A549 (cell line): Measurements from ENCODE around the gene PIGN. TPM values are rescaled to one million over a fixed set of nuclear protein-coding genes. Genes with fewer than 3 reads are reported as not detected.

Experiments
- ATAC-seq, 2 experiments: fragments of 200-7000 bp in 1 of 2; fragments of >200 bp in 1 of 2; cut with Nextera tagmentation in 1 of 2; cut with Tn5 transposase in 1 of 2; 3 replicates each; pipeline versions ENCODE4 v1.8.0 to v1.9.1; 2018 to 2020; ENCODE audit warnings: mild to moderate bottlenecking in 1 of 2, moderate library complexity in 1 of 2
- CTCF ChIA-PET: fragments of 300-600 bp; sonication (Branson Sonifier 250); formaldehyde crosslinking; extraction: SDS; loops from one replicate; lab custom pipeline; 2021; ENCODE audit warnings: antibody characterized with exemption, inconsistent platforms; lab: Yijun Ruan, JAX
- POLR2A ChIA-PET: fragments of 350-600 bp; formaldehyde crosslinking; extraction: SDS; loops from one replicate; lab custom pipeline; 2021; ENCODE audit warnings: antibody characterized with exemption, inconsistent platforms; lab: Yijun Ruan, JAX
- DNase-seq, 2 experiments: peaks; one replicate each; pipeline versions ENCODE4 v3.0.0 to v3.0.0-alpha.2; 2011 to 2016; ENCODE audit warnings: low read depth in 1 of 2, low spot score in 1 of 2
- FAIRE-seq: peaks from 2 replicates; lab custom pipeline; 2011; peaks lifted over from hg19 to GRCh38; lab: Jason Lieb, UNC
- H3K27ac ChIP-seq, 2 experiments: fragments of >200 bp; sonication (Bioruptor Twin); formaldehyde crosslinking; 3 replicates each; pipeline ENCODE4 v1.5.1; 2016 to 2017
- H3K4me1 ChIP-seq: fragments of >200 bp; sonication (Bioruptor Twin); formaldehyde crosslinking; 3 replicates; pipeline ENCODE4 v1.6.1; 2016
- H3K4me2 ChIP-seq: fragments of >200 bp; sonication (Bioruptor Twin); formaldehyde crosslinking; 3 replicates; pipeline ENCODE4 v1.6.1; 2016
- H3K4me3 ChIP-seq: fragments of >200 bp; sonication (Bioruptor Twin); formaldehyde crosslinking; 3 replicates; pipeline ENCODE4 v1.5.1; 2016
- H3K9me3 ChIP-seq: fragments of >200 bp; sonication (Bioruptor Twin); formaldehyde crosslinking; 3 replicates; pipeline ENCODE4 v1.6.1; 2016
- BHLHE40 ChIP-seq: IDR thresholded peaks from 2 replicates; pipeline ENCODE4 v1.6.1; 2012; ENCODE audit warnings: low read depth, low read length, inconsistent platforms
- CBX2 ChIP-seq: fragments of 200-600 bp; sonication (generic); IDR thresholded peaks from 2 replicates; pipeline ENCODE4 v1.6.1; 2016; ENCODE audit warnings: low read depth, mild to moderate bottlenecking, borderline replicate concordance
- CBX8 ChIP-seq: fragments of 200-600 bp; sonication (generic); IDR thresholded peaks from 2 replicates; pipeline ENCODE4 v1.6.1; 2016
- CEBPB ChIP-seq, 2 experiments: fragments of >200 bp in 1 of 2; sonication (Bioruptor Twin) in 1 of 2; formaldehyde crosslinking in 1 of 2; IDR thresholded peaks; 2 replicates each; pipeline ENCODE4 v1.6.1; 2012 to 2016
- EHF ChIP-seq: fragments of 250-450 bp; sonication (Bioruptor Pico); IDR thresholded peaks from 2 replicates; pipeline ENCODE4 v1.5.0; 2020; ENCODE audit warnings: mild to moderate bottlenecking
- EHMT2 ChIP-seq: fragments of 200-600 bp; sonication (generic); IDR thresholded peaks from 2 replicates; pipeline ENCODE4 v1.6.1; 2016; ENCODE audit warnings: antibody characterized with exemption, low read depth, mild to moderate bottlenecking, moderate library complexity
- ESRRA ChIP-seq: fragments of 150-350 bp; IDR thresholded peaks from 2 replicates; pipeline ENCODE4 v1.6.1; 2014; ENCODE audit warnings: mild to moderate bottlenecking, low read length, borderline replicate concordance
- GATA3 ChIP-seq: IDR thresholded peaks from 2 replicates; pipeline ENCODE4 v1.6.1; 2012; ENCODE audit warnings: borderline replicate concordance
- HDAC2 ChIP-seq: fragments of 200-600 bp; sonication (generic); IDR thresholded peaks from 2 replicates; pipeline ENCODE4 v1.6.1; 2016
- HEYL ChIP-seq: fragments of 250-450 bp; sonication (Bioruptor Pico); IDR thresholded peaks from 2 replicates; pipeline ENCODE4 v1.8.0; 2021; ENCODE audit warnings: mild to moderate bottlenecking, moderate library complexity
- HOXB13 ChIP-seq: fragments of 250-450 bp; sonication (Bioruptor Pico); IDR thresholded peaks from 2 replicates; pipeline ENCODE4 v1.5.0; 2020; ENCODE audit warnings: low read depth, mild to moderate bottlenecking, moderate library complexity
- JUN ChIP-seq, 2 experiments: fragments of >200 bp; sonication (Bioruptor Twin); formaldehyde crosslinking; IDR thresholded peaks; 2 replicates in 1 of 2; 3 replicates in 1 of 2; pipeline ENCODE4 v1.6.1; 2016 to 2017
- MAFK ChIP-seq: fragments of 450-650 bp; IDR thresholded peaks from 2 replicates; pipeline ENCODE4 v1.6.1; 2014; ENCODE audit not compliant: partially characterized antibody
- MYC ChIP-seq: IDR thresholded peaks from 2 replicates; pipeline ENCODE4 v1.6.1; 2012; ENCODE audit warnings: mild to moderate bottlenecking, inconsistent platforms, low read length, improper control_type of control experiment, borderline replicate concordance
- NR3C1 ChIP-seq: fragments of >200 bp; sonication (Bioruptor Twin); formaldehyde crosslinking; IDR thresholded peaks from 3 replicates; pipeline ENCODE4 v1.6.1; 2017
- POLR2A ChIP-seq: IDR thresholded peaks from 2 replicates; pipeline ENCODE4 v1.6.1; 2012; ENCODE audit warnings: mild to moderate bottlenecking, low read length
- RAD21 ChIP-seq, 2 experiments: fragments of >200 bp in 1 of 2; sonication (Bioruptor Twin) in 1 of 2; formaldehyde crosslinking in 1 of 2; IDR thresholded peaks in 1 of 2; conservative IDR thresholded peaks in 1 of 2; 2 replicates in 1 of 2; 3 replicates in 1 of 2; pipeline ENCODE4 v1.6.1; 2012 to 2018; ENCODE audit warnings: inconsistent platforms in 1 of 2
- RARB ChIP-seq: fragments of 250-450 bp; sonication (Bioruptor Pico); IDR thresholded peaks from 2 replicates; pipeline ENCODE4 v1.8.0; 2021; ENCODE audit warnings: mild to moderate bottlenecking, moderate library complexity
- RFX5 ChIP-seq: fragments of 450-650 bp; IDR thresholded peaks from 2 replicates; pipeline ENCODE4 v1.7.1; 2014; ENCODE audit warnings: antibody characterized with exemption, mild to moderate bottlenecking, moderate library complexity
- RNF2 ChIP-seq: fragments of 200-600 bp; sonication (generic); IDR thresholded peaks from 2 replicates; pipeline ENCODE4 v1.6.1; 2016; ENCODE audit warnings: low read depth, mild to moderate bottlenecking, antibody characterized with exemption, moderate library complexity, borderline replicate concordance
- SMC3 ChIP-seq: fragments of >200 bp; sonication (Bioruptor Twin); formaldehyde crosslinking; IDR thresholded peaks from 3 replicates; pipeline ENCODE4 v1.6.1; 2018; ENCODE audit warnings: inconsistent platforms
- SREBF2 ChIP-seq: fragments of 450-650 bp; IDR thresholded peaks from 2 replicates; pipeline ENCODE4 v1.6.1; 2014; ENCODE audit warnings: mild to moderate bottlenecking, moderate library complexity
- TFCP2L1 ChIP-seq: fragments of 250-450 bp; sonication (Bioruptor Pico); IDR thresholded peaks from 2 replicates; pipeline ENCODE4 v1.5.0; 2021; ENCODE audit warnings: mild to moderate bottlenecking
- ZC3H11A ChIP-seq: fragments of 450-650 bp; IDR thresholded peaks from 2 replicates; pipeline ENCODE4 v1.6.1; 2014; ENCODE audit warnings: antibody characterized with exemption, mild to moderate bottlenecking
- ZFP36 ChIP-seq: fragments of 450-650 bp; IDR thresholded peaks from 2 replicates; pipeline ENCODE4 v1.6.1; 2014; ENCODE audit warnings: borderline replicate concordance; ENCODE audit not compliant: partially characterized antibody
- WGBS: methylation state at CpG from one replicate; pipeline ENCODE4 v1.1.6; 2017; ENCODE audit errors: missing lambda C conversion rate; 5-methylcytosine and 5-hydroxymethylcytosine counted together
- polyA plus RNA-seq, 4 experiments: library from polyadenylated mRNA; depleted of rRNA in 3 of 4; stranded (reverse); fragments of >200 nt; fragmentation: RNase III in 1 of 4; extraction: RNeasy Plus Mini Kit Qiagen cat#74134 plus additional on column Dnase treatment in 1 of 4; gene quantifications; 2 replicates in 3 of 4; 3 replicates in 1 of 4; pipeline ENCODE4 v1.2.3, GENCODE V29; 2011 to 2017
- TF ChIP-seq, protein P1 (sequence below): fragments of >200 bp; sonication (Bioruptor Twin); formaldehyde crosslinking; IDR thresholded peaks from 3 replicates; pipeline ENCODE4 v1.5.1; 2016
- TF ChIP-seq, protein P2 (sequence below): fragments of 250-450 bp; sonication (Bioruptor Pico); IDR thresholded peaks from 2 replicates; pipeline ENCODE4 v1.5.0; 2021; ENCODE audit warnings: mild to moderate bottlenecking, moderate library complexity, borderline replicate concordance
- TF ChIP-seq, protein P3 (sequence below): fragments of >200 bp; sonication (Bioruptor Twin); formaldehyde crosslinking; IDR thresholded peaks from 3 replicates; pipeline ENCODE4 v1.6.1; 2016

The PIGN gene
- polyA plus RNA-seq, 2 of the 4 experiments (the other 2 are of a cell fraction): 12.9 to 37.0 TPM

DNA sequence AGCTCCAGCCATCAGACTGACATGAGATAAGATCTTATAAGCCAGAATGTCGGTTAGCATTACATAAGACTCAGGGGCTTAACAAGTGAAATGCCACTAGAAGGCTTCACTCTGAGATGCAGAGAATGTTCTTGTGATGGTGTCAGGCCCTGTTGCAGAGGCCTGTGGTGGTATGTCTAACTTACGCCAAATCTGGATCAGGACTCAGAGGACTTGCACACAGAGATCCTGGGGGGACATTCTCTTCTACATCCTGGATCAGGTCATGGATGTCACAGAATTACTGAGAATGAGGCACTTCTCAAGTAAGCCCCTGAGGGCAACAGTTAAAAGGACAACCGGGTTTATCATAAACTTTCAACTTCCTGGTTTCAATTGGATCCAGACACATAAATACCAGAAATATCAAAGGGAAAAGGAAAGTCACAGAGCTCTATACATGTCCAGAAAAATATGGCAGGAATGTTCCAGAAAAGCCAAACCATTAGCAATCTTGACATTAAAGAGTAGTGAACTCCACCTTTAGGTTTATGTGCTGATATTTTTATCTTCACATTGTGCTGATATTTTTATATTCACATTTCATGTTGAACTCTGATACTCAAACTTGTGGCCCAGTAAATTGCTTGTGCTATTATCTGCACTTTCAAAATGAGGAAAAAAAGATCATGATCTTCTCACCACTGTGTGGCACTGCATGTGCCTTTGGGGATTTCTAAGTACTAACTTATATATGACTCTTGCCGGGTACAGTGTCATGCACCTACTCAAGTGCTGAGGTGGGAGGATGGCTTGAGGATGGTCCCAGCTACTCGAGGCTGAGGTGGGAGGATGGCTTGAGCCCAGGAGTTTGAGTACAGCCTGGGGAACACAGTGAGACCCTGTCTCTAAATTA, 156.5 kb downstream of the PIGN start:
- ChIA-PET POLR2A (no interaction called here), CTCF (no interaction called here)
- DNase-seq (no peak), ATAC-seq (no peak), FAIRE-seq (no peak)
- Histone ChIP-seq H3K9me3 (no peaks in the 10 kb centered on the region), H3K27ac (no peak overlapping the region), H3K4me1 (no peaks in the 10 kb centered on the region), H3K4me3 (no peak overlapping the region), H3K4me2 (no peak overlapping the region)
- TF ChIP-seq GATA3 (no peak), CEBPB (IDR thresholded peaks at IDR 0.05) (no peak), ZFP36 (no peak), HEYL (CRISPR knock-in tag) (no peak), POLR2A (no peak), RNF2 (no peak), CBX2 (no peak)
- 41% methylated on average over 5 of the region's 5 CpGs for WGBS

- Histone ChIP-seq H3K4me1 (no peaks in the 10 kb centered on the region), H3K4me3 (no peak overlapping the region), H3K4me2 (no peak overlapping the region), H3K9me3 (no peaks in the 10 kb centered on the region), H3K27ac (no peak overlapping the region)
- POLR2A ChIA-PET: no interaction called here
- no peak for DNase-seq
- ATAC-seq: no peak
- 23% methylated on average over 2 of the region's 2 CpGs for WGBS
- FAIRE-seq: no peak
- CTCF ChIA-PET: interaction anchor here (0.9 kb wide), 1 partner anchor 10 kb away, joined by 3 read pairs; no protein-coding TSS in a partner anchor
- TF ChIP-seq BHLHE40: no peak
- no peak for TF ChIP-seq CBX8
- no peak for TF ChIP-seq RFX5
- TF ChIP-seq, all 56 proteins: peak for 0
Observed at GRCh38 chr18:62028715-62029114, 158.1 kb downstream of the PIGN start.

DNA sequence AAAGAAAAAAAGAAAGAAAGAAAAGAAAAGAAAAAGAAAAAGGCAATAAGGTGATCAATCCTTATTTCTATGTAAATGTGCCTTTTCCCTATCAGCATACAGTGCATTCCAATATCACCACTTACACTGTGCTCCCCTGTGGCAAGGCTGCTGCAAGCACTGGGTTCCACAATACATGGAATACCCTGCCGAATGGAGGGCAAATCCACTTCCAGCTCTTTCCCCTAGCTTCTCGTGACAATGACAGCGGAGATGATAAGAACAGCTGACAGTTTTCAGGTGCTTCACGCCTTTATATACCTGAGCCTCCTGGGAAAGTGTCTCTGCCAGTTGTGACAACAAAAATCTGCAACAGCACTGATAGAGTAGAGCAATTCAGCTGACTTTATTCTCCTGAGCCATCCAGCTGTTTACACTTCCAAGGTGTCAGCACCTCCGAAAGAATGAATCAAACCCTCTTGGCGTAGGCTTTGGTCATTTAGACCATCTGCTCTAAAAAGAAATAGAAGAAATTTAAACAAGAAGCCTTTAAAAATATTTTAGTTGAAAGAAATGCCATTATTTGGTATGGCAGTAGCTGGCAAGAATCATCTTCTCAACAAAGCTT, 158.8 kb downstream of the PIGN start:
- Histone ChIP-seq H3K9me3 (no peaks in the 10 kb centered on the region), H3K4me3 (no peak overlapping the region), H3K4me1 (no peaks in the 10 kb centered on the region), H3K4me2 (no peak overlapping the region), H3K27ac (no peak overlapping the region)
- FAIRE-seq: no peak
- DNase-seq: no peak
- 17% methylated on average over 6 of the region's 6 CpGs for WGBS
- POLR2A ChIA-PET: no interaction called here
- TF ChIP-seq MAFK (no peak), NR3C1 (no peak), RARB (no peak), HEYL (CRISPR knock-in tag) (no peak), EHMT2 (no peak), TFCP2L1 (CRISPR knock-in tag) (no peak), HOXB13 (no peak), JUN (IDR thresholded peaks at IDR 0.05) (no peak), SREBF2 (no peak), SMC3 (no peak), ESRRA (no peak), EHF (CRISPR knock-in tag) (no peak), RAD21 (conservative IDR thresholded peaks at IDR 0.05 in 1 of 2, IDR thresholded peaks at IDR 0.05 in 1 of 2) (no peak), HDAC2 (no peak), ZC3H11A (no peak), MYC (no peak)
- TF ChIP-seq, protein P1, sequence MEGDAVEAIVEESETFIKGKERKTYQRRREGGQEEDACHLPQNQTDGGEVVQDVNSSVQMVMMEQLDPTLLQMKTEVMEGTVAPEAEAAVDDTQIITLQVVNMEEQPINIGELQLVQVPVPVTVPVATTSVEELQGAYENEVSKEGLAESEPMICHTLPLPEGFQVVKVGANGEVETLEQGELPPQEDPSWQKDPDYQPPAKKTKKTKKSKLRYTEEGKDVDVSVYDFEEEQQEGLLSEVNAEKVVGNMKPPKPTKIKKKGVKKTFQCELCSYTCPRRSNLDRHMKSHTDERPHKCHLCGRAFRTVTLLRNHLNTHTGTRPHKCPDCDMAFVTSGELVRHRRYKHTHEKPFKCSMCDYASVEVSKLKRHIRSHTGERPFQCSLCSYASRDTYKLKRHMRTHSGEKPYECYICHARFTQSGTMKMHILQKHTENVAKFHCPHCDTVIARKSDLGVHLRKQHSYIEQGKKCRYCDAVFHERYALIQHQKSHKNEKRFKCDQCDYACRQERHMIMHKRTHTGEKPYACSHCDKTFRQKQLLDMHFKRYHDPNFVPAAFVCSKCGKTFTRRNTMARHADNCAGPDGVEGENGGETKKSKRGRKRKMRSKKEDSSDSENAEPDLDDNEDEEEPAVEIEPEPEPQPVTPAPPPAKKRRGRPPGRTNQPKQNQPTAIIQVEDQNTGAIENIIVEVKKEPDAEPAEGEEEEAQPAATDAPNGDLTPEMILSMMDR: no peak
- TF ChIP-seq, protein P2, sequence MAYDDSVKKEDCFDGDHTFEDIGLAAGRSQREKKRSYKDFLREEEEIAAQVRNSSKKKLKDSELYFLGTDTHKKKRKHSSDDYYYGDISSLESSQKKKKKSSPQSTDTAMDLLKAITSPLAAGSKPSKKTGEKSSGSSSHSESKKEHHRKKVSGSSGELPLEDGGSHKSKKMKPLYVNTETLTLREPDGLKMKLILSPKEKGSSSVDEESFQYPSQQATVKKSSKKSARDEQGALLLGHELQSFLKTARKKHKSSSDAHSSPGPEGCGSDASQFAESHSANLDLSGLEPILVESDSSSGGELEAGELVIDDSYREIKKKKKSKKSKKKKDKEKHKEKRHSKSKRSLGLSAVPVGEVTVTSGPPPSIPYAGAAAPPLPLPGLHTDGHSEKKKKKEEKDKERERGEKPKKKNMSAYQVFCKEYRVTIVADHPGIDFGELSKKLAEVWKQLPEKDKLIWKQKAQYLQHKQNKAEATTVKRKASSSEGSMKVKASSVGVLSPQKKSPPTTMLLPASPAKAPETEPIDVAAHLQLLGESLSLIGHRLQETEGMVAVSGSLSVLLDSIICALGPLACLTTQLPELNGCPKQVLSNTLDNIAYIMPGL: no peak
- TF ChIP-seq, protein P3, sequence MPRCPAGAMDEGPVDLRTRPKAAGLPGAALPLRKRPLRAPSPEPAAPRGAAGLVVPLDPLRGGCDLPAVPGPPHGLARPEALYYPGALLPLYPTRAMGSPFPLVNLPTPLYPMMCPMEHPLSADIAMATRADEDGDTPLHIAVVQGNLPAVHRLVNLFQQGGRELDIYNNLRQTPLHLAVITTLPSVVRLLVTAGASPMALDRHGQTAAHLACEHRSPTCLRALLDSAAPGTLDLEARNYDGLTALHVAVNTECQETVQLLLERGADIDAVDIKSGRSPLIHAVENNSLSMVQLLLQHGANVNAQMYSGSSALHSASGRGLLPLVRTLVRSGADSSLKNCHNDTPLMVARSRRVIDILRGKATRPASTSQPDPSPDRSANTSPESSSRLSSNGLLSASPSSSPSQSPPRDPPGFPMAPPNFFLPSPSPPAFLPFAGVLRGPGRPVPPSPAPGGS: no peak
- no peak for ATAC-seq
- CTCF ChIA-PET: interaction anchor here (0.9 kb wide), 1 partner anchor 9 kb away, joined by 3 read pairs; no protein-coding TSS in a partner anchor
